Measurements from ENCODE around the gene ERLEC1. TPM values are rescaled to one million over a fixed set of nuclear protein-coding genes. Genes with fewer than 3 reads are reported as not detected.

ERLEC1 gene
- total RNA-seq, 1 experiment from 2014 or later = 35.7 TPM

GRCh38 chr2:53751728-53752127 lies 35.1 kb upstream of the ERLEC1 start:
- CTCF ChIA-PET = no interaction called here
- Histone ChIP-seq H3K4me3 (no peak overlapping the region), H3K4me1 (replicated peaks; ENCODE audit: insufficient read depth) (no peaks in the 10 kb centered on the region; the same call in 1 of the 2 replicates), H4K20me1 (ENCODE audit: insufficient read depth) (0 out of 2 replicates have a peak, but pooled peaks cover 4% of the 10 kb centered on the region), H3K4me2 (no peak overlapping the region), H3K79me2 (ENCODE audit: low read depth) (no peaks in the 10 kb centered on the region), H3K27ac (no peak overlapping the region), H3K9me3 (ENCODE audit: insufficient read depth, low read depth) (peaks cover 4% of the 10 kb centered on the region; the same call in 1 of the 2 replicates), H3K36me3 (ENCODE audit: low read depth) (peaks cover 24% of the 10 kb centered on the region), H3F3A (ENCODE audit: insufficient read depth, low read depth) (0 out of 2 replicates have a peak, but pooled peaks cover 3% of the 10 kb centered on the region), H3K27me3 (ENCODE audit: insufficient read depth, low read depth) (no peaks in the 10 kb centered on the region), H3K9me2 (ENCODE audit: insufficient read depth) (no peaks in the 10 kb centered on the region), H2AFZ (no peak overlapping the region)
- DNase-seq = no peak
- BruUV-seq (replicated peaks) = no TSS peak
- intact Hi-C loops (cut with micrococcal nuclease; ENCODE audit: unreplicated experiment) = no loop called here
- TF ChIP-seq CTCF (conservative IDR thresholded peaks at IDR 0.05) = no peak
- POLR2A ChIA-PET (ENCODE audit: unreplicated experiment) = no interaction called here

GRCh38 chr2:53752385-53752784 lies 34.5 kb upstream of the ERLEC1 start:
- H3K9me2 ChIP-seq (ENCODE audit: insufficient read depth) = no peaks in the 10 kb centered on the region
- 0 out of 2 replicates have a peak, but pooled peaks cover 3% of the 10 kb centered on the region for H3F3A ChIP-seq (ENCODE audit: insufficient read depth, low read depth)
- peaks cover 24% of the 10 kb centered on the region for H3K36me3 ChIP-seq (ENCODE audit: low read depth)
- intact Hi-C loops (cut with micrococcal nuclease; ENCODE audit: unreplicated experiment) = no loop called here
- H3K27ac ChIP-seq = no peak overlapping the region
- peaks cover 4% of the 10 kb centered on the region; the same call in 1 of the 2 replicates for H3K9me3 ChIP-seq (ENCODE audit: insufficient read depth, low read depth)
- DNase-seq = no peak
- ChIA-PET POLR2A (ENCODE audit: unreplicated experiment) (no interaction called here), CTCF (no interaction called here)
- H2AFZ ChIP-seq = no peak overlapping the region
- H4K20me1 ChIP-seq (ENCODE audit: insufficient read depth) = 0 out of 2 replicates have a peak, but pooled peaks cover 4% of the 10 kb centered on the region
- H3K79me2 ChIP-seq (ENCODE audit: low read depth) = no peaks in the 10 kb centered on the region
- no TSS peak for BruUV-seq (replicated peaks)
- TF ChIP-seq EZH2 (IDR thresholded peaks at IDR 0.05; ENCODE audit: low read depth) (no peak), CTCF (conservative IDR thresholded peaks at IDR 0.05) (no peak)
- H3K4me3 ChIP-seq = no peak overlapping the region
- H3K4me1 ChIP-seq (replicated peaks; ENCODE audit: insufficient read depth) = no peaks in the 10 kb centered on the region; the same call in 1 of the 2 replicates
- no peaks in the 10 kb centered on the region for H3K27me3 ChIP-seq (ENCODE audit: insufficient read depth, low read depth)
- no peak overlapping the region for H3K4me2 ChIP-seq

DNA sequence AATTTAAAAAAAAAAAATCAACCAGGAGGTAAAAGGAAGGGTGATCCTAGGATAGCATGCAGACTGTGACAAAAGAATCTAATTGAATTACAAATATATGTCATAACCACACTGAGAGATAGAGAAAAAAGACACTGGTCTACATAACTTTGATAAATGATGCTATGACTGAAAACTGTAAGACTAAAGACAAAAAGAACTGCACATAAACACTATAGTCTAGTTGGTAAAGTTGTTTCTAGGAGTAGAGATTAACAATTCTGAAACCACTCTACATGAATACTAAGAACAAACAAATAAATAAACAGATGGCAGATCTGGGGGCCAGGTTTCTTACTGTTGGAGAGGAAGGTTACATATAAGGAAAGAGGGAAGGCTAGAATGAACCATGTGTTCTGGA lies 33.8 kb upstream of the ERLEC1 start:
- no peak overlapping the region for H2AFZ ChIP-seq
- no peaks in the 10 kb centered on the region for H3K27me3 ChIP-seq (ENCODE audit: insufficient read depth, low read depth)
- ChIA-PET POLR2A (ENCODE audit: unreplicated experiment) (interaction anchor here (0.7 kb wide), 1 partner anchor 1103 kb away, joined by 6 read pairs; no protein-coding TSS in a partner anchor), CTCF (no interaction called here)
- H3K79me2 ChIP-seq (ENCODE audit: low read depth) = no peaks in the 10 kb centered on the region
- intact Hi-C loops (cut with micrococcal nuclease; ENCODE audit: unreplicated experiment) = no loop called here
- 0 out of 2 replicates have a peak, but pooled peaks cover 4% of the 10 kb centered on the region for H4K20me1 ChIP-seq (ENCODE audit: insufficient read depth)
- no peak for DNase-seq
- no TSS peak for BruUV-seq (replicated peaks)
- peaks cover 20% of the 10 kb centered on the region for H3K36me3 ChIP-seq (ENCODE audit: low read depth)
- H3K9me2 ChIP-seq (ENCODE audit: insufficient read depth) = no peaks in the 10 kb centered on the region
- no peak overlapping the region for H3K4me2 ChIP-seq
- 0 out of 2 replicates have a peak, but pooled peaks cover 3% of the 10 kb centered on the region for H3F3A ChIP-seq (ENCODE audit: insufficient read depth, low read depth)
- H3K9me3 ChIP-seq (ENCODE audit: insufficient read depth, low read depth) = peaks cover 4% of the 10 kb centered on the region; the same call in 1 of the 2 replicates
- H3K27ac ChIP-seq = no peak overlapping the region
- TF ChIP-seq EZH2 (IDR thresholded peaks at IDR 0.05; ENCODE audit: low read depth) (no peak), CTCF (conservative IDR thresholded peaks at IDR 0.05) (no peak)
- H3K4me1 ChIP-seq (replicated peaks; ENCODE audit: insufficient read depth) = no peaks in the 10 kb centered on the region; the same call in 1 of the 2 replicates
- H3K4me3 ChIP-seq = no peak overlapping the region

Measured in PC-9 (cell line).